Head of caudate nucleus (tissue), 42 donors: ENCODE measurements around the gene GTF3A.

Experiments used
- DNase-seq, 42 donors: peaks; one replicate each; pipeline versions ENCODE4 v3.0.0 to v3.0.0-alpha.2; 2020 to 2021; ENCODE audit warnings: mixed read lengths in 7 of 42
- intact Hi-C: fragments of 100-400 bp; cut with DNase I; formaldehyde crosslinking; loops from one replicate; pipeline ENCODE4 v1.15.0; 2022

Gene GTF3A

DNA sequence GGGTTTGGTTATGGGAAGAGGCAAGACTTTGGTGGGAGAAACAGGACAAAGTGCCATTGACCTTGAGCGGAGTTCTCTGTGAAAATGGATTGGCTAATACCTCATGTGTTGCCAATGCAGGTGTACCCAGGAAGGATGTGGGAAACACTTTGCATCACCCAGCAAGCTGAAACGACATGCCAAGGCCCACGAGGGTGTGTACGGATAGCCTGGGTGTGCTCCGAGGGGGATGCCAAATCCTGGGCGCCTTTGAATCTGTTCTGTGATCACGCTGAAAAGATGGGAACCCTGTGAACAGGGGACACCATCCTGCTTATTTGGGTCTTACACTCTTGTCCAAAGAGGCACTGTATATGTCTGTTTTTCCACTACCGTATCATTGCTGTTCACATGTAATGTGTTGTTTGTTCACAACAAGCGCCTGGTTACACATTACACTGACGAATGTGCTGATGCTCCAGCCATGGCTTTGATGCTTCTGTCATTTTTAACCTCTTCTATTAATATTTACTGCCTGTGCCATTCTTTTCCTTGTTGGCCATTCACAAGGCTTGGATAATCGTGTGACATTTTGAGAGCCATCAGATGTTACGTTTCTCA, 8.3 kb downstream of the GTF3A start:
- peak in 1 of 42 donors; percentile 4 for DNase-seq
- intact Hi-C loops, result no loop called here

DNA sequence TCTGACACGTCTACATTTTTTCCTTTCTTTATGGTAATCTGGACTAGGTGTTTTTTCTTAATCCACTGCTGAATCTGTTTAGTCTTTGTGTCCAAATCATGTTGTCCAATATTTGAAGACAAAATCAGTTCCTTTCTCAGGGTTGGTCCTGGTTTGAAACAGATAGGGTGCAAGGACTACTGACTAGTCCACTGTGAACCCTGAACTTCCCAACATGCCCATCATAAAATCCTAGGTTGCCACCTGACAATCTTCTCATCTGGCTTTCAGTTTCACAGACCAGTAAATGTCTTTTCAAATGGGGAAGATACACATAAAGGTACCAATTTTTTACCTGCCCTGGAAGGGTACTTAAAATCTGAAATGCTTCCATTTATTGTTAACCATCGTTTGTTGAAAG, 12.7 kb downstream of the GTF3A start:
- intact Hi-C loops, result no loop called here
- DNase-seq, result no peak

GRCh38 chr13:27440408-27440807, 16.0 kb downstream of the GTF3A start:
- intact Hi-C loops, result no loop called here
- no peak for DNase-seq

GRCh38 chr13:27442071-27442647, 17.7 kb downstream of the GTF3A start:
- intact Hi-C loops, result no loop called here
- DNase-seq, result no peak

- intact Hi-C loops, result no loop called here
- DNase-seq, result no peak
Observed at GRCh38 chr13:27442797-27443196, 18.4 kb downstream of the GTF3A start.

DNA sequence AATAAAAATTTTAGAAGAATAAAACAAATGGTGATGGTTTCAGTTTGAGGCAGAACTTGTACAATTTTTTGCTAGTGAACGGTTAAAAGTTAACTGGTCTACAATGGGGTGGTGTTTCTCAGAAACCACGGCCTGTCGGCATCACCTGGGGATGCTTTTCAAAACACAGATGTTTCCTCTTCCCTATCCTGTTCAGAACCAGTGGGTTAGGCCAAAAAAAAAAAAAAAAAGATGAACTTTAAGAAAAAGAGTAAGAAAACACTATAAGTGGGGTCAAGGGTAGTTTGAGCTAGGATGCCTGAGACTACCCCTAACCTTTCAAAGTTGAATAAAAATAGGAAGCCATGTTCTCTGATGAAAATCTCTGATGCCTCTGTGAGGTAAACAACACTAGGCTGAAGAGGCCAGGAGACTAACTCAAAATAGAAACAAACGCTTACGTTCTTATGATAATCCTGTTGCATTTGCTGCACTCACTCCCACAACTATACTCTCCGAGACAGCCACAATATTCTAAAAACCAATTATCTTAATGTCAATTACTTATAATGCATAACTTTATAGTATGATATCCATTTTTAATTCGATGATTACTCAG, 22.7 kb downstream of the GTF3A start:
- DNase-seq, result peak in 1 of 42 donors; percentile 29
- intact Hi-C loops, result no loop called here

- intact Hi-C loops, result no loop called here
- DNase-seq, result no peak
Observed at GRCh38 chr13:27448308-27448707, 23.9 kb downstream of the GTF3A start.

- intact Hi-C loops, result no loop called here
- no peak for DNase-seq
Observed at GRCh38 chr13:27449081-27449603, 24.7 kb downstream of the GTF3A start.

- intact Hi-C loops, result loop anchor here (10.0 kb wide), 1 partner anchor 175 kb away; the partner anchor contains the start of genes LNX2 and POLR1D
- peak; percentile 88 to 97 (median 95) for DNase-seq
Observed at GRCh38 chr13:27449936-27450828, 25.8 kb downstream of the GTF3A start, which contains the start of gene MTIF3. Gene MTIF3, minus strand, starts transcription at chr13:27450564. Its CDS starts 10,116 bp downstream, at chr13:27440448.

- intact Hi-C loops, result loop anchor here (10.0 kb wide), 1 partner anchor 174 kb away; the partner anchor contains the start of genes LNX2 and POLR1D
- DNase-seq, result peak in 38 of 42 donors; percentile 12 to 72 (median 46)
Observed at GRCh38 chr13:27450921-27451471, 26.6 kb downstream of the GTF3A start.

DNA sequence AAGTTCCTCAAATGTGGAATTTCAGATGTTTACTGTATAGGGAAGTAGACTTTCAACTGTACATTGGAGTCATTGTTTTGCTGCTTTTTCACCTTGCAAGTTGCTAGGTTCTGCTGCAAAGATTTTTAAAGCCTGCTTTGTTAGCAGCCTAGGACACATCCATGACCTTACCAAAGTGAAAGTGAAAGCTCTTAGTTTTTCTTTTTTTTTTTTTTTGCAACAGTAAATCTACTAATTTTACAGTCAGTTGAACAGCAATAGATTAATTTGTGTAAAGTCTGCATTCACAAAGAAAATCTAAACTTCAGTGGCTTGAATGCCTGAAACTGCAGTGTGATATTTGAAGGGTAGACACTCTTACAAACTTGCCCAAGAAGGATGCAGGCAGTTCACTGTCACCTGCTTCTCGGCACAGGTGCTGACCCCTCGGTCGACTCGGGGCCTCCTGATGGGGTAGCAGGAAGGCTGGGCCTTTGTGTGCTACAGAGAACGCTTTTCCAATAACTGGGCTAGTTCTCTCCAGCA, 31.0 kb downstream of the GTF3A start:
- intact Hi-C loops, result loop anchor here (10.0 kb wide), 1 partner anchor 169 kb away; the partner anchor contains the start of genes LNX2 and POLR1D
- DNase-seq, result no peak

- DNase-seq, result peak in 2 of 42 donors; percentile 9 to 27
- intact Hi-C loops, result no loop called here
Observed at GRCh38 chr13:27461940-27462584, 37.6 kb downstream of the GTF3A start.

DNA sequence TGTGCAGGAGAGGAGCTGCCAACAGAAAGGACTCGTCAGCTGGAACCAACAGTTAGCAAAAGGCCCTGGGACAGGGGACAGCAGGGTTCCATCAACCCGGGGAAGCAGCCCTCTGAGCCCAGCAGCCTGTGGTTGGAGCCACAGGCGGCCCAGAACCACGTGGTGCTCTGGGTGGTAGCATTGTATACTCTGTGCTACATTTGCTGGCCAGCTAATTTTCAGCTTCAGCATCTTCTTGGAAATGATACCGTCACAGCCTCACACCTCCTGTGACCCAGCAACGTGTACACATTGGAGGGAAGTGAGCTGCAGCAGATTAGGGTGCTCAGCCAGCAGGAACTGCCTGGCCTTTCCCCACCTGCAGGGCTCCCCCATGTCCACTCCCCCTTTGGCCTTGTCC, 39.1 kb downstream of the GTF3A start:
- no peak for DNase-seq
- intact Hi-C loops, result no loop called here

DNA sequence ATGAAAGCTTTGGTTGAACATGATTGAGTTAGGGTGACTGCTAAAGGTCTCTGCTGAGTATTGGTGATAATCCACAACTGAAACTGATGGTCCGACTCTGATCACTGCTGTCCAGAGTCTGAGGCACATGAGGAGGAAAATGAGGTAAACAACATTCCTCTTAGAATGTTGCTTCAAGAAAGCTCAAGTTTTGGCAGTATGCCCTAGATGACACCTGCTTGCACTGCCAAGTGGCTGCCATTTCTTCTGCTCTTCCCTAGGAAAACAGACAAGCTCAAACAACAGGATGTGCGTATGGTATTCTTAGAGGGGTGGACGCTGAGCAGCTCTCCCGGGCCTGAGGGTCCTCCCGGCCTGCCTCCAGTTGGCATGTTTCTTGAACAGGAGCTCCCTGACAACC, 41.2 kb downstream of the GTF3A start:
- intact Hi-C loops, result no loop called here
- DNase-seq, result no peak

- DNase-seq, result peak in 39 of 42 donors; percentile 5 to 83 (median 43)
- intact Hi-C loops, result no loop called here
Observed at GRCh38 chr13:27466513-27466912, 42.1 kb downstream of the GTF3A start.

- intact Hi-C loops, result no loop called here
- no peak for DNase-seq
Observed at GRCh38 chr13:27470075-27470820, 45.8 kb downstream of the GTF3A start.

DNA sequence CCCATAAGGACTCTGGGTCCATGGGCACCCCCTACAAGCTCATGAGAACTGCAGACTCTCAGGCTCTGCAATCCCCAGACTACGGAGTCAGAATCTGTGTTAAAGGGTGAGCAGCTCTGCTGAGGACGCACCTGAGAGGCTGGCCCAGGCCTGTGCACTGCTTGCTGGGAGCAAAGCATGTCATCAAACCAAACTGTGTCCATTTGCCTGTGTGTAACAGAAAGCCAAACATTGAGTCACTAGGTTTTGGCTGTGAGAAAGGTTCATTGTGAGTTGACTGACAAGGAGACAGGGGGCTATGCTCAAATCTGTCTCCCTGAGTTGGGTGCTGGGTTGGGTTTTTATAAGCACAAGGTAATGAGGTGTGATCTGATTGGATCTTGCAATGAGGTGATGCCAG, 48.0 kb downstream of the GTF3A start:
- intact Hi-C loops, result no loop called here
- DNase-seq, result no peak
